Hepatocyte (in vitro differentiated cells): ENCODE measurements around the gene NXNL1.

ENCODE experiments used
- CTCF ChIP-seq: fragments of 200-600 bp; sonication (generic); IDR thresholded peaks from 2 replicates; pipeline ENCODE4 v1.5.1; 2016; ENCODE audit warnings: antibody characterized with exemption, mild to moderate bottlenecking; ENCODE audit not compliant: poor library complexity
- EZH2 ChIP-seq: fragments of 200-600 bp; sonication (generic); IDR thresholded peaks from 2 replicates; pipeline ENCODE4 v1.6.1; 2016; ENCODE audit warnings: antibody characterized with exemption, mild to moderate bottlenecking, borderline replicate concordance
- EZH2phosphoT487 ChIP-seq: fragments of 200-600 bp; sonication (generic); IDR thresholded peaks from one replicate; pipeline ENCODE4 v1.6.1; 2018; ENCODE audit warnings: antibody characterized with exemption, mild to moderate bottlenecking, low read depth, moderate library complexity; ENCODE audit not compliant: unreplicated experiment, severe bottlenecking

DNA sequence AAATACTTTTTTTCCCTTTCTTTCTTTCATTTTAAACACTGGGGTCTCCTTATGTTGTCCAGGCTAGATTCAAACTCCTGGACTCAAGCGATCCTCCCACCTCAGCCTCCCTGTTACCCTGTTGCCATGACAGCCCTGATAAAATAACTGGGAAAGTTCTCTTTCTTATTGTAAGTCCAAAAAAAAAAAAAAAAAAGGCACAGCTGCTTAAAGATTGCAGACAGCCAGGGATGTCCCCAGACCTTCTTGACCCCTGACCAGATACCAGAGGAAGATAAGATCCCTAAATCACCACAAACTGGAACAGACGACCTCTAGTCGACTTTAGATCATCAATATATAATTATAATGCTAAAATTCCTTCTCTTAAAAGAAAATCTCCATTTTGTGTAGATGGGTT lies 42.0 kb downstream of the NXNL1 start:
- TF ChIP-seq CTCF (no peak), EZH2 (no peak), EZH2phosphoT487 (no peak)
